Measurements from ENCODE around the gene CCDC187.

The CCDC187 gene

GRCh38 chr9:136251264-136252115 lies 52.4 kb downstream of the CCDC187 start:
- no peak for DNase-seq

- DNase-seq = no peak
Observed at GRCh38 chr9:136250676-136251075, 53.2 kb downstream of the CCDC187 start.

- no peak for DNase-seq
Observed at GRCh38 chr9:136249877-136250559, 53.9 kb downstream of the CCDC187 start.

GRCh38 chr9:136248951-136249876 lies 54.7 kb downstream of the CCDC187 start:
- no peak for DNase-seq

- DNase-seq = no peak
Observed at GRCh38 chr9:136247947-136248637, 55.8 kb downstream of the CCDC187 start.

GRCh38 chr9:136247551-136247916 lies 56.4 kb downstream of the CCDC187 start:
- no peak for DNase-seq

- DNase-seq = no peak
Observed at GRCh38 chr9:136246849-136247550, 56.9 kb downstream of the CCDC187 start.

GRCh38 chr9:136245219-136246150 lies 58.4 kb downstream of the CCDC187 start, which contains the start of gene QSOX2:
QSOX2 (minus strand) TSS chr9:136245812; CDS start chr9:136245803, 9 bp downstream.
- DNase-seq = peak in 1 of 2 experiments; percentile 77

- DNase-seq = no peak
Observed at GRCh38 chr9:136244969-136245218, 59.0 kb downstream of the CCDC187 start.

GRCh38 chr9:136244122-136244968 lies 59.5 kb downstream of the CCDC187 start:
- DNase-seq = no peak

- no peak for DNase-seq
Observed at GRCh38 chr9:136243631-136244030, 60.3 kb downstream of the CCDC187 start.

- no peak for DNase-seq
Observed at GRCh38 chr9:136242918-136243525, 60.9 kb downstream of the CCDC187 start.

GRCh38 chr9:136242248-136242647 lies 61.6 kb downstream of the CCDC187 start:
- no peak for DNase-seq

- DNase-seq = no peak
Observed at GRCh38 chr9:136241542-136241941, 62.4 kb downstream of the CCDC187 start.

- DNase-seq = no peak
Observed at GRCh38 chr9:136240941-136241340, 63.0 kb downstream of the CCDC187 start.

GRCh38 chr9:136239983-136240330 lies 63.9 kb downstream of the CCDC187 start:
- DNase-seq = no peak

- peak; percentile 2 to 68 for DNase-seq
Observed at GRCh38 chr9:136239135-136239982, 64.5 kb downstream of the CCDC187 start.

- no peak for DNase-seq
Observed at GRCh38 chr9:136238342-136238732, 65.6 kb downstream of the CCDC187 start.
